ENCODE measurements around the gene EVX2. TPM values are rescaled to one million over a fixed set of nuclear protein-coding genes. Genes with fewer than 3 reads are reported as not detected.

EVX2 gene
- total RNA-seq, 1 experiment from 2014 or later: 0.03 TPM

GRCh38 chr2:176122052-176122682 is 38.4 kb upstream of the EVX2 start:
- peak; percentile 37 for DNase-seq (ENCODE audit: low spot score)

DNA sequence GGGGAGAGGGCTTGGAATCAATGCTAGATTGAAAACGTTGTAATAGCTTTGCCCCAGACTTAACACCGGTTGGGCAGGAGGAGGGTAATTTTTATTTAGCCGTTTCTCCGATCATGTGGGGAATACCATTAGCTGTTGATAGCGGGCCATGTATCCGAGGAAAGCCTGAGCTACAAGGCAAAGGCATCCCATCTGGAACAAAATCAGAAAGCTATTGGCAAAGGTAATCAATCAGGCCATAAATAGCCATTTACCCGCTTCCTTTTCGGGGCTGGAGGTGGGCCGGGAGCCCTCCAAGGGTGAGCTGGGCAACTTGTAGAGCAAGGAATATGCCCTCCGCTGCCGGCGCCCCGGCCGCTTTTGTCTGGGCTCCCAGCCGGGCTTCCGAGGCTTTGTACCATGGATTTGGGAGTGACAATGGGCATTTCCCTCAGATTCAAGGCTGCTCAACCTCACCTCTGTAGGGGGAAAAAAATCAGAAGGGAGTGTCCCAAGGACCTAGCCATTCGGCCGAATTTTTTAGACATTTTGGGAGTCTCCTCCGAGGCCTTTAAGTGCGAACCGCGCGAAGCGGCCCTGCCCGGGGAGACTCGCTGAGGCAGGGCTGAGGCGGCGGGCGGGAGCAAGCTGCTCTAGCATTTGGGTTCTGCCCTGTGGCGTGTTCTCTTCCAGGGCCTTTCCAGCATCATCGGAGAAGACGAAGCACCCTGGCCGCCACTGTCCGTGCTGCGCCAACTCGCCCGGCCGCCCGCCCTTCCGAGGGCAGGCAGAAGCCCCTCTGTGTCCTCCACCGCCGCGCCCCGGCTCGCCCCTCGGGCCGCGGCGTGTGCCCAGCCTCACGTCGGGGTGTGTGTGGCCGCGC is 37.7 kb upstream of the EVX2 start:
- DNase-seq (ENCODE audit: low spot score): no peak

- DNase-seq (ENCODE audit: low spot score): no peak
Observed at GRCh38 chr2:176120364-176121189, 36.8 kb upstream of the EVX2 start.

DNA sequence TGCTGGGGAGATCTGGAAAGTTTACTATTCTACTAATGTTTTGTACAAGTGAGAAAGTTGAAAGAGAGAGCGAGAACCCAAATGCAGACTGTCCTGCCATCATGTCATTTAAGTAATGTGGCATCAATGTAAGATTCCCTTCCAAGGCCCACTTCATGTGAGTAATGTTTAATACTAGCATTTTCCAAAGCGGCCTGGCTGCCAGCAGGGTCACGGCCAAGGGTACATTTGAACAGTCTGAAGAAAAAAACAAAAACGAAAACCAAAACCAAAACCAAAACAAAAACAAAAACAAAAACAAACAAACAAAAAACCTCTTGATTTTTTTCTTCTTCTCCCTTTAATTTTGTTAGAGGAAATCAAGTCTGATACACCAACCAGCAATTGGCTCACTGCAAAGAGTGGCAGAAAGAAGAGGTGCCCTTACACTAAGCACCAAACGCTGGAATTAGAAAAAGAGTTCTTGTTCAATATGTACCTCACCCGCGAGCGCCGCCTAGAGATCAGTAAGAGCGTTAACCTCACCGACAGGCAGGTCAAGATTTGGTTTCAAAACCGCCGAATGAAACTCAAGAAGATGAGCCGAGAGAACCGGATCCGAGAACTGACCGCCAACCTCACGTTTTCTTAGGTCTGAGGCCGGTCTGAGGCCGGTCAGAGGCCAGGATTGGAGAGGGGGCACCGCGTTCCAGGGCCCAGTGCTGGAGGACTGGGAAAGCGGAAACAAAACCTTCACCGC is 35.0 kb upstream of the EVX2 start:
- no peak for DNase-seq (ENCODE audit: low spot score)

- DNase-seq (ENCODE audit: low spot score): no peak
Observed at GRCh38 chr2:176117823-176118371, 34.1 kb upstream of the EVX2 start.

GRCh38 chr2:176117162-176117822 is 33.5 kb upstream of the EVX2 start:
- DNase-seq (ENCODE audit: low spot score): no peak

GRCh38 chr2:176115883-176116813 is 32.4 kb upstream of the EVX2 start, which contains the start of gene HOXD10:
HOXD10 (plus strand) TSS chr2:176116778; CDS start chr2:176116834, 56 bp downstream.
- peak; percentile 20 for DNase-seq (ENCODE audit: low spot score)

DNA sequence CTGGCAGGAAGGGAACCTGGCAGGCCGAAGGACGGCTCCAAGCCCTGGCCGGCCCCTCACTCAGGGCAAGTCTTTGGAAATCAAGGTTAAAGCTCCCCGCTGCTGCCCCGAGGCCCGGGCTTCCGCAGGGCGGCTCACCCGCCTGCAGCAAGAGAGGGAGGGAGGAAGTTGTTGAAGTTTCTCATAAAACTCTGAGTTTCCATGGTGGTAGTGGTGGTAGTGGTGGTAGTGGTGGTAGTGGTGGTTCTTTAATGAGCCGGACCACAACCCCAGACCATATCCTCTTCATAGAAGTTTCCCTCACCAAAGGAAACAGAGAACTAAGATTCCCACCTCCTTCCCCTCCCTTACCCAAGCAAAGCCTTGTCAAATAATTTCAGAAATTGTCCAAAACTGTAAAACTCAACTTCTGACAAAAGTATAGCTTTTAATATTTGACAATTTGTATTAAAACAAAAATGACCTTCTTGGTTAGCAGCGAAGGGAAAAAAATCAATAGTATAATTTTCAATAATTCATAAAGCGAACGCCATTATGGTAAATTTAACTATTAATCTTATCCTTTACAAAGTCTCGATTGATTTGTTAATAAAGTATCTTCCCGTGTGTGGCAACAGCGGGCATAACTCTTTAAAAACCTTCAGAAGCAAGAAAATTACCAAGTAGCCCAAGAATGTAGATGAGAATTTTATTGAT is 31.3 kb upstream of the EVX2 start:
- no peak for DNase-seq (ENCODE audit: low spot score)

GRCh38 chr2:176114120-176114929 is 30.6 kb upstream of the EVX2 start:
- DNase-seq (ENCODE audit: low spot score): no peak

DNA sequence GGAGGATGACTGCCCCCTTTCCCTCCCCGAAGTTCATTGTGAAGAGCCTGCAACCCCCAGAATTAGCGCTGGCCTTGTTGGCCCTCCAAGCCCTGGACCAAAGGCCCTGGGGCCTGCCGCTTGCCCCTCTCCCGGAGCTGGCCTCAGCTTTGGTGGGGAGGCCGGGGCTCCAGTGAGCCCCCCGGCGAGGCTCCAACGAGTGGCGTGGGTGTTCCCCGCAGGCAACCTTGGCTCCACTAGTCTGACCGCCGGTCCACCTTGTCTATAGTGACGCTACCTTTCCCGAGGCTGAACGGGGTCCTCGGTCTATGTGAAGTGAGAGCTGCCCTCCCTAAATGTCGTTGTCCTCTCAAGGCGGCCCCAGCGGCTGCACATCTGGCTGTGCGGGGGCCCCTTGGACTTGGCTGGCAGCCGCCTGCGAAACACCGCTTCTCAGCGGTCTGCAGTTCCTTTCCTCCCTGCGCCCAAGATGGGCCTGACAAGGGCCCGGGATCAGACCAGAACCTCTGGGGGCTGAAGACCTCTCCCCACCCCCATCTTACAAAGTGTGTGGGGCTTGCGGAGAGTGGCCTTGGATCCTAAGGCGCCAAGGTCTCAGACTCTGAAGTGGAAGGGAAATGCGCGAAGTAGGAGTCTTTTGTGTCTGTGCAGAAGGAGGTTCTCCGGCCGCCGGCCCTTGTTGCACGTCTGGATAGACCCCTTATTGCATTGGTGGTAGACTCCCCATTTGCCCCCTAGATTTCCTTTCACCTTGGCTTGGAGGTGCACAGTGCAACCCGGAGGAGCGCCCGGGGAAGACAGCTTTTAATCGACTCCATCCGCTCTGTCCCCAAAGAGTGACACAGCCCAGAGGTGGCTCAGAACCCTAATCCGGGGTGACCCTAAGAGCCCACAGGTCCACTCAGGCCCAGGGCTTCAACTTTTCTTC is 28.9 kb upstream of the EVX2 start:
- no peak for DNase-seq (ENCODE audit: low spot score)

DNA sequence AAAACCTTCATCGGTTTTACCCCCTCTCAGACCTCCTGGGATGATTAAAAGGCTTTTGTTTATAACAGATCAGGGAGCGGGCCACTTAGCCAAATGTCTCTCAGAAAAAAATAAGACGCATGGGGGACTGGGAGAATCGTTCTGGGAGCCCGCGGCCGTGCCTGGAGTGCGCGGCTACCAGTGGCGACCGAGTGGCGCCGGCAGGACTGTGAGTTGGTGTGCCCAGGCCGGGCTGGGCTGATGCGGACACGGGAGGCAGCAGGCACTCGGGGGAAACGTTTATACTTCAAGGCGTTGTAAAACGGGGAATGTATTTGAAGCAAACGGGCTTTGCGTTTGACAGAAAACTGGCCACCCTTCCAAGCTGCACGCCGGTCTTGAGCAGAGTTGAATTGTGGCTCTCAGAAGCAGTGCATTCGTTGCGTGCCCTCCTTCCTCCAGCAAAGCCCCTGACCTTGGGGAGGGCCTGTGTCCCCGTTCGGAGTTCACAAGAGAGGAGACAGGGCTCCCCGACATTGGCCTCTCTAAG is 28.1 kb upstream of the EVX2 start:
- no peak for DNase-seq (ENCODE audit: low spot score)

- peak; percentile 30 for DNase-seq (ENCODE audit: low spot score)
Observed at GRCh38 chr2:176111309-176111663, 27.5 kb upstream of the EVX2 start.

- no peak for DNase-seq (ENCODE audit: low spot score)
Observed at GRCh38 chr2:176110415-176111308, 26.9 kb upstream of the EVX2 start.

DNA sequence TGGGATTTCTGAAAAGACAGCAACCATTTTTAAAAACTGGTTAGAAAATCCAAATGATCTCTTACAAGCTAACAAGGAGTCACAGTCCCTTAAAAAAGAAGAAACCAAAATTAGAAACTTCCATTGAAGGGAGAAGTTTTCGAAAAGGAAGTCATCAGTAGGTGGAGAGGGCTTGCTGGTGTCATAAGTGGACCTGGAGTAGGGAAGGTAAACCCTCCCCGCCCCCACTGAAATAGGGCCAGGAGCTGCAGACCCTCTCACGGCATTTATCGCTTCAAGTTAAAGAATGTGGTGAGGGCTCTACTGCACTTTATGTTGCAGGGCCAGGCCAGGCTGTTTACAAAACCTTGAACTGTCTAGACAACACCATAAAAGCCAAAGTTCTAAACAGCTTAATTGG is 26.2 kb upstream of the EVX2 start:
- no peak for DNase-seq (ENCODE audit: low spot score)

DNA sequence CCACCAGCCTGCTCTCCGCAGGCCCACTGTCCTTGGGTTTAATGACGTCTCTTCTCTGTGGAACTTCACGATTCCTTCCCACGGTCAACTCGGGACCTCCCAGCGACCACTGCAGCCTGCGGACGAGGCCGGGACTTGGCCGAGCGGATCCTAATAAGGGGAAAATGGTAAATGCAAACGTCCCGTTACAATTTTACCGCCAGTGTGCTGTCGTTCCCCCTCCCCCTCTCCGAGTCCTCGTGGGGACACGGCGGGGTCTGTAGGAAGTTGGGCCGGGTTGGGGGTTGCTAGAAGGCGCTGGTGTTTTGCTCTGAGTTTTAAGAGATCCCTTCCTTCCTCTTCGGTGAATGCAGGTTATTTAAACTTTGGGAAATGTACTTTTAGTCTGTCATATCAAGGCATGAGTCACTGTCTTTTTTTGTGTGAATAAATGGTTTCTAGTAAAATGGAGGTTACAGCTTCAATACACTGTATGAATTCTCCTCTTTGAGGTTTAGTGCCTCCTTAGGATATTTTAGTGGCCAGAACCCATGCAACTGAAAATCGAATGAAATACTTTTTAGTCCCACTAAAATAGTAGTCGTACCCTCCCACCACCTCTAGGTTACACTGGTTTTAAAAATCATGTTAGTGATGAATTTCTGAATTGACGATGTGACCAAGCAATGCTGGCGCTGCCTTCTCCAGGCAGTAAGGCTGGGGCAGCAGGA is 25.6 kb upstream of the EVX2 start:
- no peak for DNase-seq (ENCODE audit: low spot score)
